Glomerular endothelial cell (primary cell): ENCODE data around the gene PPP1R11. TPM values are rescaled to one million over a fixed set of nuclear protein-coding genes. Genes with fewer than 3 reads are reported as not detected.

Experiments
- total RNA-seq: library from RNA; depleted of rRNA; stranded (reverse); fragments of >200 nt; gene quantifications from 2 replicates; pipeline ENCODE4 v1.2.3, GENCODE V29; 2015

PPP1R11 gene
- total RNA-seq, 1 donor from 2014 or later, result 37.4 TPM

Other genes starting within 250 kb of the PPP1R11 start
- gene HLA-G, start 239.4 kb upstream of the PPP1R11 start, total RNA-seq, result not detected in 2 replicates
- gene HLA-A, start 124.7 kb upstream of the PPP1R11 start, total RNA-seq, result 625 and 1,826 TPM in 2 replicates
- 19.2 and 26.4 TPM in 2 replicates for gene POLR1H, start 5.9 kb upstream of the PPP1R11 start, total RNA-seq
- gene RNF39, start 8.6 kb downstream of the PPP1R11 start, total RNA-seq, result not detected in 2 replicates
- not detected in 2 replicates for gene TRIM31, start 45.9 kb downstream of the PPP1R11 start, total RNA-seq
- gene TRIM40, start 68.9 kb downstream of the PPP1R11 start, total RNA-seq, result not detected in 2 replicates
- gene TRIM10, start 94.0 kb downstream of the PPP1R11 start, total RNA-seq, result not detected in 2 replicates
- not detected in 2 replicates for gene TRIM15, start 96.3 kb downstream of the PPP1R11 start, total RNA-seq
- gene TRIM26, start 146.2 kb downstream of the PPP1R11 start, total RNA-seq, result 39.7 and 44.9 TPM in 2 replicates